Activated CD8-positive, alpha-beta memory T cell treated with anti-CD3 and anti-CD28 coated beads for 1 hour (primary cell): ENCODE data around the gene RAP1GAP.

Experiments
- DNase-seq, 2 donors: peaks; one replicate each; pipeline ENCODE4 v3.0.0-alpha.2; 2020; ENCODE audit warnings: low read depth in 1 of 2; ENCODE audit errors: extremely low read depth in 1 of 2

RAP1GAP gene

GRCh38 chr1:21663248-21663950 is 5.8 kb downstream of the RAP1GAP start:
- no peak for DNase-seq

GRCh38 chr1:21662426-21663247 is 6.5 kb downstream of the RAP1GAP start:
- no peak for DNase-seq

GRCh38 chr1:21661886-21662285 is 7.3 kb downstream of the RAP1GAP start:
- no peak for DNase-seq

- no peak for DNase-seq
These were observed 9.2 kb downstream of the RAP1GAP start for GRCh38 chr1:21659924-21660326.

- peak; percentile 51 to 60 for DNase-seq
These were observed 9.8 kb downstream of the RAP1GAP start for GRCh38 chr1:21659099-21659923.

GRCh38 chr1:21657456-21658190 is 11.5 kb downstream of the RAP1GAP start:
- no peak for DNase-seq

GRCh38 chr1:21655748-21656147 is 13.4 kb downstream of the RAP1GAP start:
- no peak for DNase-seq

- no peak for DNase-seq
These were observed 13.9 kb downstream of the RAP1GAP start for GRCh38 chr1:21655259-21655658.

- DNase-seq = no peak
These were observed 14.9 kb downstream of the RAP1GAP start for GRCh38 chr1:21654209-21654608.

- DNase-seq = no peak
These were observed 15.4 kb downstream of the RAP1GAP start for GRCh38 chr1:21653744-21654100.

- no peak for DNase-seq
These were observed 16.0 kb downstream of the RAP1GAP start for GRCh38 chr1:21652937-21653743.

GRCh38 chr1:21652101-21652936 is 16.8 kb downstream of the RAP1GAP start:
- DNase-seq = no peak

- peak in 1 of 2 donors; percentile 17 for DNase-seq
These were observed 17.7 kb downstream of the RAP1GAP start for GRCh38 chr1:21651214-21652042.

GRCh38 chr1:21650400-21650799 is 18.8 kb downstream of the RAP1GAP start:
- DNase-seq = no peak

- DNase-seq = no peak
These were observed 19.8 kb downstream of the RAP1GAP start for GRCh38 chr1:21649315-21649714.

GRCh38 chr1:21648791-21649190 is 20.4 kb downstream of the RAP1GAP start:
- DNase-seq = no peak

GRCh38 chr1:21648352-21648730 is 20.8 kb downstream of the RAP1GAP start:
- no peak for DNase-seq
